Activated effector memory CD4-positive, alpha-beta T cell treated with anti-CD3 and anti-CD28 coated beads, Interleukin-2, amount 50 U/mL, for 16 hours (primary cell): ENCODE data around the gene CAMK2B.
A peak's percentile ranks its signal among the peaks of the same experiment; 100 is the strongest.

Source experiments
- DNase-seq: peaks from one replicate; pipeline ENCODE4 v3.0.0-alpha.2; 2020

The CAMK2B gene

GRCh38 chr7:44329081-44329480 is 3.7 kb upstream of the CAMK2B start:
- DNase-seq, result no peak

GRCh38 chr7:44327981-44328380 is 2.6 kb upstream of the CAMK2B start:
- DNase-seq, result no peak

GRCh38 chr7:44326261-44327125 is 1.1 kb upstream of the CAMK2B start:
- DNase-seq, result peak; percentile 39

- peak; percentile 37 for DNase-seq
Observed at GRCh38 chr7:44325811-44326241, 432 bp upstream of the CAMK2B start.

- peak; percentile 43 for DNase-seq
Observed at GRCh38 chr7:44324481-44325200, 753 bp downstream of the CAMK2B start.

- DNase-seq, result peak; percentile 30
Observed at GRCh38 chr7:44324204-44324480, 1.3 kb downstream of the CAMK2B start.

GRCh38 chr7:44323381-44324203 is 1.8 kb downstream of the CAMK2B start:
- DNase-seq, result peak; percentile 44

GRCh38 chr7:44322631-44323363 is 2.6 kb downstream of the CAMK2B start:
- peak; percentile 56 for DNase-seq

- peak; percentile 57 for DNase-seq
Observed at GRCh38 chr7:44321796-44322195, 3.6 kb downstream of the CAMK2B start.

GRCh38 chr7:44320794-44321371 is 4.5 kb downstream of the CAMK2B start:
- no peak for DNase-seq

GRCh38 chr7:44320141-44320540 is 5.3 kb downstream of the CAMK2B start:
- no peak for DNase-seq

GRCh38 chr7:44318332-44318731 is 7.1 kb downstream of the CAMK2B start:
- peak; percentile 51 for DNase-seq

GRCh38 chr7:44315301-44315903 is 10.0 kb downstream of the CAMK2B start:
- DNase-seq, result no peak

- peak; percentile 49 for DNase-seq
Observed at GRCh38 chr7:44313621-44314031, 11.8 kb downstream of the CAMK2B start.

GRCh38 chr7:44313016-44313415 is 12.4 kb downstream of the CAMK2B start:
- peak; percentile 44 for DNase-seq

- DNase-seq, result peak; percentile 52
Observed at GRCh38 chr7:44311561-44312495, 13.6 kb downstream of the CAMK2B start.

- peak; percentile 47 for DNase-seq
Observed at GRCh38 chr7:44310221-44310848, 15.1 kb downstream of the CAMK2B start.

GRCh38 chr7:44309271-44310091 is 15.9 kb downstream of the CAMK2B start:
- DNase-seq, result peak; percentile 76

GRCh38 chr7:44308596-44309270 is 16.7 kb downstream of the CAMK2B start:
- DNase-seq, result peak; percentile 60
